ENCODE measurements around the gene FXYD3.

The FXYD3 gene

GRCh38 chr19:35165200-35166058 is 49.8 kb downstream of the FXYD3 start:
- DNase-seq: no peak

GRCh38 chr19:35166100-35167063 is 50.8 kb downstream of the FXYD3 start:
- DNase-seq: no peak

- DNase-seq: no peak
These were observed 51.9 kb downstream of the FXYD3 start for GRCh38 chr19:35167251-35168119.

GRCh38 chr19:35168196-35168595 is 52.6 kb downstream of the FXYD3 start:
- DNase-seq: no peak

- no peak for DNase-seq
These were observed 53.8 kb downstream of the FXYD3 start for GRCh38 chr19:35169221-35169995.

- DNase-seq: no peak
These were observed 54.9 kb downstream of the FXYD3 start for GRCh38 chr19:35170359-35171061.

GRCh38 chr19:35171730-35172129 is 56.1 kb downstream of the FXYD3 start:
- no peak for DNase-seq
